ENCODE measurements around the gene NR1H2. TPM values are rescaled to one million over a fixed set of nuclear protein-coding genes. Genes with fewer than 3 reads are reported as not detected.
"Not testable (repeated sequence)": the region's sequence is repeated elsewhere in the genome, so short reads cannot be mapped to it uniquely, and the experiment has no call there.

NR1H2 gene
- total RNA-seq, 2 donors from 2014 or later = 113 to 138 TPM

DNA sequence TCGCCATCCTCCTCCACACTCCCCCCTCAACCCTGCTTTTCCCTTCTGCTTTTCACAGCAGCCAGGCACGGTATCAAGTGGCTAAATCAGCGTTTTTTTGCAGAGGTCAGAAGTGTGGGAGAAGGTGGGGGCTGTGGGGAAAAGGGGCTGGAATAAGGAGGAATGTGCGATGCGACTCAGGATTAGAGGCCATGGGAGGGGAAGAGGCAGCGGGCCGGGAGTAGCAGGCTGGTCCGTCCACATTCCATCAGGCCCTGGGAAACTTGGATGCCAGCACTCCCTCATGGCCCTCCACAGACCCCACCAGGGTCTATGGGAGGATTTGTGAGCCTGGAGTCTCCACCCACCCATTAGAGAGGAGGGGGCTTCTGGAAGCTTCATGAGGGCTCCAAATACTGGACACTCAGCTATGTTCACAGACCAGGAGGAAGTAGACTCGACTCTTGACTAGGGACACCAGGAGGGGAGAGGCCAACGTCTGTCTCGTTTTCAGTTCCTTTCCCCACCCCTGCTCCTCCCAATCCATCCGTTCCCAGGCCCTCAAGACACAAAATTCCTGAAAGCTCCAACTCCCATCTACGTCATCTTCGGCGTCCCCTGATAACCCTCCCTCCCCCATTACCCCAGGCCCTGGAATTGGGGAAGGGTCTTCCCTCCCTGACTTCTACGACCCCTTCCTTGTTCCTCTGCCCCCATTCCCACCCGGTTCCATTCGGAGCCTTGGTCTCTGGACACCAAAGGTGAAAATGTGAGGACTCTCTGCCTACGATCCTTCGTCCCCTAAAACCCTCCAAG lies 43.8 kb upstream of the NR1H2 start:
- TF ChIP-seq, protein P1, sequence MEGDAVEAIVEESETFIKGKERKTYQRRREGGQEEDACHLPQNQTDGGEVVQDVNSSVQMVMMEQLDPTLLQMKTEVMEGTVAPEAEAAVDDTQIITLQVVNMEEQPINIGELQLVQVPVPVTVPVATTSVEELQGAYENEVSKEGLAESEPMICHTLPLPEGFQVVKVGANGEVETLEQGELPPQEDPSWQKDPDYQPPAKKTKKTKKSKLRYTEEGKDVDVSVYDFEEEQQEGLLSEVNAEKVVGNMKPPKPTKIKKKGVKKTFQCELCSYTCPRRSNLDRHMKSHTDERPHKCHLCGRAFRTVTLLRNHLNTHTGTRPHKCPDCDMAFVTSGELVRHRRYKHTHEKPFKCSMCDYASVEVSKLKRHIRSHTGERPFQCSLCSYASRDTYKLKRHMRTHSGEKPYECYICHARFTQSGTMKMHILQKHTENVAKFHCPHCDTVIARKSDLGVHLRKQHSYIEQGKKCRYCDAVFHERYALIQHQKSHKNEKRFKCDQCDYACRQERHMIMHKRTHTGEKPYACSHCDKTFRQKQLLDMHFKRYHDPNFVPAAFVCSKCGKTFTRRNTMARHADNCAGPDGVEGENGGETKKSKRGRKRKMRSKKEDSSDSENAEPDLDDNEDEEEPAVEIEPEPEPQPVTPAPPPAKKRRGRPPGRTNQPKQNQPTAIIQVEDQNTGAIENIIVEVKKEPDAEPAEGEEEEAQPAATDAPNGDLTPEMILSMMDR (IDR thresholded peaks at IDR 0.05) = no peak
- Histone ChIP-seq H3K4me1 (ENCODE audit: control insufficient read depth in 1 of 2, low read depth in 2 of 2) (peaks cover 3 to 28% of the 10 kb centered on the region in 2 donors), H3K27ac (peak overlapping the region in 1 of 2 donors; percentile 29), H3K4me3 (peak overlapping the region; percentile 66), H3K9me3 (no peaks in the 10 kb centered on the region), H3K36me3 (no peaks in the 10 kb centered on the region), H3K27me3 (replicated peaks; ENCODE audit: insufficient read depth) (peaks cover 14% of the 10 kb centered on the region)
- no peak for DNase-seq (ENCODE audit: low spot score)
- ATAC-seq (ENCODE audit: insufficient number of reproducible peaks, low FRiP score, low read depth) = no peak

DNA sequence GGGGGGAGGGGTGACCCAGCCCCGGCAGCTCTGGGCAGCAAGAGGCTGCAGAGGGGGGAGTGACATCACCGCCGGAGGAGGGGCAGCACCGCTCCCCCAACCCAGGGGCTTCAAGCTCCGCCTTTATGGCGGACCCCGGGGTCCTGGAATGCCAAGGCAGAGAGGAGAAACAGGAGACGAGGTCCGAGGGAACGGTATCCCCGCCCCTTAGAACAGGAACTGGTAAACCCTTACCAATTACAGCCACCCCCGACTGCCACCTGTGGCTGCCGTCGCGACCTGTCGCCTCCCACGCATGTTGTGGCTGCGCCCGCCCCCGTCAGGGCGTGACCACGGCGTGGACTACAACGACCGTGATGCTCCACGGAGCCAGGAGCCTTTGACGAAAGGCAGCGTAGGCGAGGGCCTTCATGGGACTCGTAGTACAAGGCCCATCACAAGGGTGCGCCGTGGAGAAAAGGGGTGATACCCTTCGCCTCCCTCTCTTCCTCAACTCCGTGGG lies 43.0 kb upstream of the NR1H2 start:
- Histone ChIP-seq H3K9me3 (no peaks in the 10 kb centered on the region), H3K4me3 (peak overlapping the region; percentile 66), H3K27ac (peak overlapping the region in 1 of 2 donors; percentile 29), H3K27me3 (replicated peaks; ENCODE audit: insufficient read depth) (peaks cover 9% of the 10 kb centered on the region), H3K36me3 (no peaks in the 10 kb centered on the region), H3K4me1 (ENCODE audit: control insufficient read depth in 1 of 2, low read depth in 2 of 2) (peaks cover 3 to 28% of the 10 kb centered on the region in 2 donors)
- no peak for ATAC-seq (ENCODE audit: insufficient number of reproducible peaks, low FRiP score, low read depth)
- peak; percentile 56 for DNase-seq (ENCODE audit: low spot score)
- TF ChIP-seq, protein P1 (IDR thresholded peaks at IDR 0.05) = no peak

DNA sequence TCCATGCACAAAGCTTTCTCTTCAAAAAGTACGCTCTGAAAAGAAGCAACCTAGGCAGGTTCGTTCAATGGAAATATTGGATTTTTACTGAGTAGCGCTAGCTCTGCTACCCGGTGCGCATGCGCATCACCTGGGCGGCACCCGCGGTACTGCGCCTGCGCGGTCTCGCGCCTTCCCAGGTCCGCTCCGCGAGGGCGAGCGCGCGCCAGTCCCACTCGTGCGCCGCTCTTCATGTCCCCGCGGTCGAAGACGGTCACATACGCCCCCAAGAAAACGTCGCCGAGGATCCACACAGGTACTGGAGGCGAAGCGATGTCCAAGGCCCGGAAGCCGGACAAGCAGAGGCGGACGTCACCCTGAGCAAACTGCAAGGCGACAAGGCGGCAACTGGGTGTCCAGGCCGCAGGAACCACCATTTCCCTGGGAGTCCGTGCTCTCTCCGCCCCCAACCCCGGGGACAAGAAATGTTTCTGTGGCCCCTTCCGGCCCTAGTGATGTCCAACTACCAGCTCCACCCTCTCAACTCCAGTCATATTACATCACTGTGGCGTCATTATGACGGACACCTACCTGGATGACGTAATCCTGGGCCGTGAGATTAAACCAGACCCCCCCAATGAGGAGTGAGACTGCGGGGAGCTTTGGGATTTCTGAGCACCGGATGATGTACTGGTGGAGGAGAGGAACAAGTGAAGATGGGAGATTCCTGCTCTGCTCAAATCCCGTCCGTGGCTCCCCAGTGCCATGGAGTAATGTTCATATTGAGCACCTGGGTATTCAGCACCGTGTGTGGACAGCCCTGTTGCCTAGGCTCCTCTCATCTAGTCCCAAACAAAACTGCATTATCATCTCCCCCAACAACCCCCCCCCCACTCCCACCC lies 42.3 kb upstream of the NR1H2 start:
- Histone ChIP-seq H3K36me3 (no peaks in the 10 kb centered on the region), H3K27ac (peak overlapping the region in 1 of 2 donors; percentile 29), H3K4me3 (peak overlapping the region; percentile 66), H3K4me1 (ENCODE audit: control insufficient read depth in 1 of 2, low read depth in 2 of 2) (peaks cover 3 to 28% of the 10 kb centered on the region in 2 donors), H3K27me3 (replicated peaks; ENCODE audit: insufficient read depth) (peaks cover 9% of the 10 kb centered on the region), H3K9me3 (no peaks in the 10 kb centered on the region)
- no peak for ATAC-seq (ENCODE audit: insufficient number of reproducible peaks, low FRiP score, low read depth)
- TF ChIP-seq, protein P1 (IDR thresholded peaks at IDR 0.05) = no peak
- DNase-seq (ENCODE audit: low spot score) = no peak

DNA sequence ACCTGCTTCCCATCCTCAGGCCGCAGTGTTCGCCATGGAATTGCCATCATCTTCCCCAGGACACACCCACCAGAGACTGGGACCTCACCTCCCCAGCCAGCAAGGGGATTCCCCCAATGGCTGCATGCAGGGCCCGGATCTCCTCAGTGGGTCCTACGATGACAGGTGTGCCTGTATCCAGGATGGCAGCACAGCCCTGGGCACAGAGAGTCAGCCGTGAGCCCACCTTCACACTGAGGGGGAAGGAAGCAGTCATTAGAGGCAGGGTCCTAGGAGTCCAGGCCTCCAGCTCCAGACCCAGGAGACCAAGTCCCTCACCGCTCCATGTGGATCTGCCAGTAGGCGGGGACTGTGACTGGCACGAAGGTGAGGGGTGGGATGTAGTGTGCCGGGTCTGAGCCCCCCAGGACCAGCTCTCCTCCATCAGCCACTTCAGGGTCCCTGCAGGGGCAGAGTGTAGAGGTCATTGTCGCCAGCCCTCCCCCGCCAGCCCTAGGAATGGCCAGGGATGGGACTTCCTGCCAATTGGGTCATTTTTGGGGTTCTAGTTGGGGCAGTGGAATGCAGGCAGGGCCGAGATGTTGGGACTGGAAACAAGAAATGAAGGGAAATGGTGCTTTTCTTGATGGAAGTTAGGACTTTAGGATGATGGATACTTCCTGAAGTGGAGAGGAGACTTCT lies 41.4 kb upstream of the NR1H2 start:
- TF ChIP-seq, protein P1 (IDR thresholded peaks at IDR 0.05) = no peak
- Histone ChIP-seq H3K36me3 (no peaks in the 10 kb centered on the region), H3K27me3 (replicated peaks; ENCODE audit: insufficient read depth) (peaks cover 9% of the 10 kb centered on the region), H3K4me1 (ENCODE audit: control insufficient read depth in 1 of 2, low read depth in 2 of 2) (peaks cover 3 to 22% of the 10 kb centered on the region in 2 donors), H3K27ac (no peak overlapping the region), H3K9me3 (no peaks in the 10 kb centered on the region), H3K4me3 (no peak overlapping the region)
- DNase-seq (ENCODE audit: low spot score) (no peak), ATAC-seq (ENCODE audit: insufficient number of reproducible peaks, low FRiP score, low read depth) (no peak)

DNA sequence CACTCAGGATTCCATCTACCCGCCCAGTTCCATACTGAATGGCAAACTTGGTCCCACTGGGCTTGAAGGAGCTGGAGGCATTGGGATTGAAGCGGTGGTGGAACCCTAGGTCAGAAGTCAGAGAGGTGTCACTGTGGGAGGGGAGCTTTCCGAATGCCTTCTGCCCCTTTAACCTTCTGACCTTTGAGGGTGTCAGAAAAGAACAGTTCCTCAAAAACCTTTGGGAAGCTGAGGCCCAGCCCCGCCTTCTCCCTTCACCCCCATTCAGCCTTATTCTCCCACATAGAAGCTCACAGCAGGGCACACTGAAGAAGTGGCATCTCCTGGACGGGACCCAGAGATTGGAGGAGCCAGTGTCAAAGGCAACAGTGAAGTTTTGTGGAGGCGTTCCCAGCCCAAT lies 39.2 kb upstream of the NR1H2 start:
- H3K36me3 ChIP-seq; H3K27ac ChIP-seq; H3K27me3 ChIP-seq (replicated peaks; ENCODE audit: insufficient read depth); H3K9me3 ChIP-seq; DNase-seq (ENCODE audit: low spot score); H3K4me3 ChIP-seq; ATAC-seq (ENCODE audit: insufficient number of reproducible peaks, low FRiP score, low read depth): not testable (repeated sequence)
- peaks cover 3 to 16% of the 10 kb centered on the region in 2 donors for H3K4me1 ChIP-seq (ENCODE audit: control insufficient read depth in 1 of 2, low read depth in 2 of 2)
